PFSK-1 (cell line): ENCODE measurements around the gene DOCK9.

Experiments
- FOXP2 ChIP-seq: optimal IDR thresholded peaks from 2 replicates; pipeline ENCODE3; 2011; ENCODE audit warnings: borderline replicate concordance, control low read depth, inconsistent platforms; ENCODE audit not compliant: insufficient read depth; ENCODE audit errors: extremely low read length, extremely low read depth
- POLR2AphosphoS5 ChIP-seq: IDR thresholded peaks from 2 replicates; pipeline ENCODE4 v1.6.1; 2012; ENCODE audit warnings: low read depth, mild to moderate bottlenecking, control low read depth, low read length, moderate library complexity
- REST ChIP-seq, 2 experiments: IDR thresholded peaks; 2 replicates each; pipeline versions ENCODE4 v1.6.1 to v1.8.0; 2011 to 2012; ENCODE audit warnings: low read depth in 2 of 2, low read length in 2 of 2, control low read depth in 1 of 2, inconsistent platforms in 1 of 2, mild to moderate bottlenecking in 1 of 2, moderate library complexity in 1 of 2; ENCODE audit not compliant: insufficient read depth in 1 of 2
- SIN3A ChIP-seq: IDR thresholded peaks from 2 replicates; pipeline ENCODE4 v1.6.1; 2012; ENCODE audit warnings: mild to moderate bottlenecking, low read length, moderate library complexity, borderline replicate concordance; ENCODE audit not compliant: insufficient read depth
- TAF1 ChIP-seq: IDR thresholded peaks from 2 replicates; pipeline ENCODE4 v1.6.1; 2012; ENCODE audit warnings: low read length, control low read depth, borderline replicate concordance; ENCODE audit not compliant: insufficient read depth

DOCK9 gene

DNA sequence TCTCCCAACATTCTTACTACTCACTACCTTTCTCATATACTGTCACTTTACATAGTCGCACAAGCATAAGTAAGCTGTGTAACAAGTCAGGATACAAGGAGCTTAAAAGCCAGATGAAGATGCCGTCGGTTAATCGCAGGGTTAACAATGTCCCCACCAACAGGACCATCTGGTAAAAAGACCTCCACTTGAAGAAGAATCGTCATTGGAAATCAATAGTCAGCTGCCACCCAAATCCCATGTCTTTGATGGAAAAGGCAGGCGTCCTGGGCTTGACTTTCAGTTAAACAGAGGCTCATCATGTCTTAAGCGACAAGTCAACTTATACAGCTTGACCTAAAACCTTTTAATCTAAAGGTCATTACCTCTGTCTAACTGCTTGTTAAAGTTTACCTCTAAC is 27.2 kb downstream of the DOCK9 start:
- TF ChIP-seq POLR2AphosphoS5, result no peak
- no peak for TF ChIP-seq SIN3A
- TF ChIP-seq FOXP2, result no peak
- no peak for TF ChIP-seq TAF1
- no peak for TF ChIP-seq REST (IDR thresholded peaks at IDR 0.05; ENCODE audit: insufficient read depth in 1 of 2, low read depth in 2 of 2, low read length in 2 of 2)

DNA sequence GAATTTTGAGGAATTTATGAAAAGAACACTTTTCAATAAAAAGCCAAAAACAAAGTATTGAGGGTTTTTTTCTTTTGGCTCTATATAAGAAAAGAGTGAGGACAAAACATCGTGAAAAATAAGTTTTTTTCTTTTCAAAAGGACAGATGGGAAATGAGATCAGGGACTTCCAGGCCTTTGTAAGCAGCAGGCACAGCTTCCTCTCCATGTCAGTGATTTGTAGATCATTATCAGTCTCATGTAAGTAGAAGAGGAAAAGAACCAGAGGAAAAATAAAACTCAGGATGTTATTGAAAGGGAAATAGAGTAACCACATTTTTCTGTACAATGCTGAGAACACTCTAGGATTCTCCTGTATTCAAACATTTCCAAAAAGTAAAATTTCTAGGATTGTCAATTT is 29.9 kb downstream of the DOCK9 start:
- TF ChIP-seq TAF1 (no peak), FOXP2 (no peak), REST (IDR thresholded peaks at IDR 0.05; ENCODE audit: insufficient read depth in 1 of 2, low read depth in 2 of 2, low read length in 2 of 2) (no peak), POLR2AphosphoS5 (no peak), SIN3A (no peak)

GRCh38 chr13:98945863-98946605 is 31.8 kb downstream of the DOCK9 start:
- TF ChIP-seq REST (IDR thresholded peaks at IDR 0.05; ENCODE audit: insufficient read depth in 1 of 2, low read depth in 2 of 2, low read length in 2 of 2), result no peak

DNA sequence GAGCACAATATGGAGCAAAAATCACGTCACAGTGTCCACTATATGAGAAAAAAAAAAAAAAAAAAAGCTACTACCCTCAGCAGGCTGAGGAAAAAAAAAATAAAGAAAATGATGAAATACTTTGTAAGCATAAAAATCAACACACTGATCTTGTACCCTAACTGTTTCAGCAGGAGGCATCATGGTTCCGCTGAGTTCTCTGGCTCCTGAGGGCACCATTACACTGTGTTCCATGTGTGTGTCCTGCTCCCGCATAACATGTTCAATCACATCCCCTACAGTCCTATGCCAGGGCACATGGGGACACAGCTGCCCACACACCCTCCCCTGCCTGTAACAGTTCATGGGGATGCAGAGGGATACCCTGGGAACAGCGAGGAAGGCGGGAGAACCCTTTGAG is 33.5 kb downstream of the DOCK9 start:
- TF ChIP-seq TAF1, result no peak
- TF ChIP-seq POLR2AphosphoS5, result no peak
- TF ChIP-seq SIN3A, result no peak
- TF ChIP-seq REST (IDR thresholded peaks at IDR 0.05; ENCODE audit: insufficient read depth in 1 of 2, low read depth in 2 of 2, low read length in 2 of 2), result no peak
- no peak for TF ChIP-seq FOXP2

DNA sequence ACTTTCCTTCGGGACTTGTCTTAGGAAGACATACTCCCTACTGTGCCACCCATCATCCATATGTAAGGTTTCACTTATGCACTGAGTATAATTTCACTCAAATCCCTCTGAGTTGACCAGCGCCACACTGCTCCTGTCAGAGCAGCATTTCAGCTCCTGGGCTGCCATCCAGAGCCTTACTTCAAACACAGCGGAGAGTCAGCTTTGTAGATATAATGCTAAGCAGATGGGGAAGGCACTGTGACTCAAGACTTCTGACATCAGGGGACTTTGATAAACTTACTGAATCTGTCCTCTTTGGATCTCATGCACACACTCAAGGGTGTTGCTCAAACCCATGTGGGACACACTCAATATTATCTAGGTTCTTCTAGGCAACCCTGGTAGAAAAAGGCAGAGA is 34.9 kb downstream of the DOCK9 start:
- TF ChIP-seq REST (IDR thresholded peaks at IDR 0.05; ENCODE audit: insufficient read depth in 1 of 2, low read depth in 2 of 2, low read length in 2 of 2), result no peak
- TF ChIP-seq POLR2AphosphoS5, result no peak
- no peak for TF ChIP-seq FOXP2
- TF ChIP-seq SIN3A, result no peak
- TF ChIP-seq TAF1, result no peak
